Prostate gland (tissue), 2 donors: Measurements from ENCODE around the gene MYO9A.

Experiments
- POLR2A ChIP-seq: fragments of 450-650 bp; IDR thresholded peaks from one replicate; pipeline ENCODE4 v1.6.1; 2016; ENCODE audit warnings: antibody characterized with exemption, mild to moderate bottlenecking
- TF ChIP-seq, protein P1 (sequence below), 4 experiments: fragments of 200-600 bp in 2 of 4; fragments of 450-650 bp in 2 of 4; sonication (generic) in 2 of 4; IDR thresholded peaks; 1 replicate in 3 of 4; 2 replicates in 1 of 4; pipeline ENCODE4 v1.5.1; 2016 to 2019; ENCODE audit warnings: antibody characterized with exemption in 4 of 4, mild to moderate bottlenecking in 2 of 4, moderate library complexity in 2 of 4

- TF ChIP-seq, protein P1, sequence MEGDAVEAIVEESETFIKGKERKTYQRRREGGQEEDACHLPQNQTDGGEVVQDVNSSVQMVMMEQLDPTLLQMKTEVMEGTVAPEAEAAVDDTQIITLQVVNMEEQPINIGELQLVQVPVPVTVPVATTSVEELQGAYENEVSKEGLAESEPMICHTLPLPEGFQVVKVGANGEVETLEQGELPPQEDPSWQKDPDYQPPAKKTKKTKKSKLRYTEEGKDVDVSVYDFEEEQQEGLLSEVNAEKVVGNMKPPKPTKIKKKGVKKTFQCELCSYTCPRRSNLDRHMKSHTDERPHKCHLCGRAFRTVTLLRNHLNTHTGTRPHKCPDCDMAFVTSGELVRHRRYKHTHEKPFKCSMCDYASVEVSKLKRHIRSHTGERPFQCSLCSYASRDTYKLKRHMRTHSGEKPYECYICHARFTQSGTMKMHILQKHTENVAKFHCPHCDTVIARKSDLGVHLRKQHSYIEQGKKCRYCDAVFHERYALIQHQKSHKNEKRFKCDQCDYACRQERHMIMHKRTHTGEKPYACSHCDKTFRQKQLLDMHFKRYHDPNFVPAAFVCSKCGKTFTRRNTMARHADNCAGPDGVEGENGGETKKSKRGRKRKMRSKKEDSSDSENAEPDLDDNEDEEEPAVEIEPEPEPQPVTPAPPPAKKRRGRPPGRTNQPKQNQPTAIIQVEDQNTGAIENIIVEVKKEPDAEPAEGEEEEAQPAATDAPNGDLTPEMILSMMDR (IDR thresholded peaks at IDR 0.05): no peak
- no peak for TF ChIP-seq POLR2A
Measured at GRCh38 chr15:71815301-71815700, 302.6 kb downstream of the MYO9A start.
